Ammon's horn (tissue), 1 donor: Measurements from ENCODE around the gene SNRNP48.

Experiments
- DNase-seq: peaks from one replicate; pipeline ENCODE4 v3.0.0-alpha.2; 2016; ENCODE audit warnings: low spot score

SNRNP48 gene

GRCh38 chr6:7594579-7595125 lies 4.7 kb downstream of the SNRNP48 start:
- no peak for DNase-seq

- no peak for DNase-seq
These were observed 14.0 kb downstream of the SNRNP48 start for GRCh38 chr6:7604003-7604402.

GRCh38 chr6:7604506-7604905 lies 14.5 kb downstream of the SNRNP48 start:
- no peak for DNase-seq

GRCh38 chr6:7615611-7616383 lies 25.8 kb downstream of the SNRNP48 start:
- peak; percentile 60 for DNase-seq

GRCh38 chr6:7617801-7618764 lies 28.1 kb downstream of the SNRNP48 start:
- DNase-seq: peak; percentile 12

GRCh38 chr6:7621761-7622160 lies 31.8 kb downstream of the SNRNP48 start:
- no peak for DNase-seq

GRCh38 chr6:7624796-7625710 lies 35.1 kb downstream of the SNRNP48 start:
- no peak for DNase-seq

- DNase-seq: no peak
These were observed 38.5 kb downstream of the SNRNP48 start for GRCh38 chr6:7628479-7628878.

GRCh38 chr6:7628909-7629308 lies 38.9 kb downstream of the SNRNP48 start:
- no peak for DNase-seq

- DNase-seq: no peak
These were observed 39.3 kb downstream of the SNRNP48 start for GRCh38 chr6:7629321-7629720.

GRCh38 chr6:7630792-7631191 lies 40.8 kb downstream of the SNRNP48 start:
- DNase-seq: no peak

- no peak for DNase-seq
These were observed 41.5 kb downstream of the SNRNP48 start for GRCh38 chr6:7631466-7631865.

GRCh38 chr6:7632501-7633290 lies 42.7 kb downstream of the SNRNP48 start:
- DNase-seq: no peak

- no peak for DNase-seq
These were observed 43.4 kb downstream of the SNRNP48 start for GRCh38 chr6:7633361-7633760.

- no peak for DNase-seq
These were observed 46.2 kb downstream of the SNRNP48 start for GRCh38 chr6:7636151-7636550.

GRCh38 chr6:7637533-7637932 lies 47.5 kb downstream of the SNRNP48 start:
- no peak for DNase-seq

GRCh38 chr6:7639427-7639826 lies 49.4 kb downstream of the SNRNP48 start:
- no peak for DNase-seq

GRCh38 chr6:7640016-7640415 lies 50.0 kb downstream of the SNRNP48 start:
- no peak for DNase-seq

GRCh38 chr6:7640607-7641577 lies 50.9 kb downstream of the SNRNP48 start:
- DNase-seq: no peak

GRCh38 chr6:7642791-7643190 lies 52.8 kb downstream of the SNRNP48 start:
- no peak for DNase-seq
